ENCODE results near the gene PDLIM1. TPM values are rescaled to one million over a fixed set of nuclear protein-coding genes. Genes with fewer than 3 reads are reported as not detected.

The PDLIM1 gene
- total and polyA plus RNA-seq, 2 donors from 2014 or later, result 72.9 to 148 TPM

DNA sequence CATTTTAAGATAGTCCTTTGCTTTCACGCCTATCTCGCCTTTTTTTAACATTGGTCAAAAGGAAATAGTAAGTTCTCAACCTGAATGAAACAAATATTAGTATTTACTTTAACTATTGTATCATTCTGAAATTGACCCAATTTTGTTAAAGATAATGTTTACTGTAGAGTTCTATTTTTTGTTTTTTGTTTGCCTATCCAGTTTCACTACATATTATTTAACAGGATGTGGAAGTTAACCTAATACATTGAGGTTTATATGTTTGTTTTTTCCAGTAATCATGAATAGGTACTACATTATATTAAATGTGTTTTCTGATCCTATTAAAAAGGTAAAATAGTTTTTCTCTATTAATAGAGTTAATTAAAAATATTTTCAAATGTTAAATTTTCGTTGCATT is 70.3 kb downstream of the PDLIM1 start:
- no peak for DNase-seq
- Histone ChIP-seq H3K9me3 (ENCODE audit: control insufficient read depth in 2 of 3, insufficient read depth in 1 of 3, low read length in 3 of 3) (no peaks in the 10 kb centered on the region), H3K9ac (ENCODE audit: low read length in 3 of 3) (no peak overlapping the region), H3K4me1 (ENCODE audit: control insufficient read depth in 2 of 3, insufficient read depth in 2 of 3, low read depth in 1 of 3, low read length in 3 of 3) (no peaks in the 10 kb centered on the region), H3K4me3 (ENCODE audit: low read length in 3 of 3) (no peak overlapping the region), H3K36me3 (ENCODE audit: control insufficient read depth in 2 of 3, insufficient read depth in 3 of 3, low read length in 3 of 3) (no peaks in the 10 kb centered on the region), H3K27ac (ENCODE audit: low read depth in 2 of 2, low read length in 2 of 2) (no peak overlapping the region), H3K27me3 (ENCODE audit: control insufficient read depth, insufficient read depth, low read length) (no peaks in the 10 kb centered on the region)
- FAIRE-seq, result peak; percentile 91
- intact Hi-C loops (cut with DNase I), result no loop called here
- TF ChIP-seq, protein P1, sequence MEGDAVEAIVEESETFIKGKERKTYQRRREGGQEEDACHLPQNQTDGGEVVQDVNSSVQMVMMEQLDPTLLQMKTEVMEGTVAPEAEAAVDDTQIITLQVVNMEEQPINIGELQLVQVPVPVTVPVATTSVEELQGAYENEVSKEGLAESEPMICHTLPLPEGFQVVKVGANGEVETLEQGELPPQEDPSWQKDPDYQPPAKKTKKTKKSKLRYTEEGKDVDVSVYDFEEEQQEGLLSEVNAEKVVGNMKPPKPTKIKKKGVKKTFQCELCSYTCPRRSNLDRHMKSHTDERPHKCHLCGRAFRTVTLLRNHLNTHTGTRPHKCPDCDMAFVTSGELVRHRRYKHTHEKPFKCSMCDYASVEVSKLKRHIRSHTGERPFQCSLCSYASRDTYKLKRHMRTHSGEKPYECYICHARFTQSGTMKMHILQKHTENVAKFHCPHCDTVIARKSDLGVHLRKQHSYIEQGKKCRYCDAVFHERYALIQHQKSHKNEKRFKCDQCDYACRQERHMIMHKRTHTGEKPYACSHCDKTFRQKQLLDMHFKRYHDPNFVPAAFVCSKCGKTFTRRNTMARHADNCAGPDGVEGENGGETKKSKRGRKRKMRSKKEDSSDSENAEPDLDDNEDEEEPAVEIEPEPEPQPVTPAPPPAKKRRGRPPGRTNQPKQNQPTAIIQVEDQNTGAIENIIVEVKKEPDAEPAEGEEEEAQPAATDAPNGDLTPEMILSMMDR (IDR thresholded peaks at IDR 0.05; ENCODE audit: borderline replicate concordance, extremely low read depth, insufficient read depth), result no peak

DNA sequence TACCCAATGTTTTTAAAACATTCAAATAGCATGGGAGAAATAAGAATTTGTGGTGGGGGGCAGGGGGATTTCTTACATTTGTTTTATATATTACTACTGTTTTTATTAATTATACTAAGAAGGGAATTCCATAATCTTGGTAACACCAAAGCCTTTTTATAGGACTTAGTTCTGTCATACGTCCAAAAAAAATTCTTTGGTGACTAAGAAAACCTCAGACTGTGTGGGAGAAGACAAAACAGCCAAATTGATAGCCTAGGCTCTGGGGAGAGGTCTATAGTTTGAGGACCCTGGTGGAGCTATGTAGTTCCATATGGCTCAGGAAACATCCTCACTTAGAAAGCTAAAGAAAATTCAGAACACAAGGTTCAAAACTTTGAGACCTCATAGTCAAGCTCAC is 73.3 kb downstream of the PDLIM1 start:
- Histone ChIP-seq H3K27ac (ENCODE audit: low read depth in 2 of 2, low read length in 2 of 2) (no peak overlapping the region), H3K4me3 (ENCODE audit: low read length in 3 of 3) (no peak overlapping the region), H3K9ac (ENCODE audit: low read length in 3 of 3) (no peak overlapping the region), H3K27me3 (ENCODE audit: control insufficient read depth, insufficient read depth, low read length) (no peaks in the 10 kb centered on the region), H3K9me3 (ENCODE audit: control insufficient read depth in 2 of 3, insufficient read depth in 1 of 3, low read length in 3 of 3) (no peaks in the 10 kb centered on the region), H3K36me3 (ENCODE audit: control insufficient read depth in 2 of 3, insufficient read depth in 3 of 3, low read length in 3 of 3) (no peaks in the 10 kb centered on the region), H3K4me1 (ENCODE audit: control insufficient read depth in 2 of 3, insufficient read depth in 2 of 3, low read depth in 1 of 3, low read length in 3 of 3) (no peaks in the 10 kb centered on the region)
- DNase-seq (no peak), FAIRE-seq (no peak)
- TF ChIP-seq, protein P1 (IDR thresholded peaks at IDR 0.05; ENCODE audit: borderline replicate concordance, extremely low read depth, insufficient read depth), result no peak
- intact Hi-C loops (cut with DNase I), result no loop called here

DNA sequence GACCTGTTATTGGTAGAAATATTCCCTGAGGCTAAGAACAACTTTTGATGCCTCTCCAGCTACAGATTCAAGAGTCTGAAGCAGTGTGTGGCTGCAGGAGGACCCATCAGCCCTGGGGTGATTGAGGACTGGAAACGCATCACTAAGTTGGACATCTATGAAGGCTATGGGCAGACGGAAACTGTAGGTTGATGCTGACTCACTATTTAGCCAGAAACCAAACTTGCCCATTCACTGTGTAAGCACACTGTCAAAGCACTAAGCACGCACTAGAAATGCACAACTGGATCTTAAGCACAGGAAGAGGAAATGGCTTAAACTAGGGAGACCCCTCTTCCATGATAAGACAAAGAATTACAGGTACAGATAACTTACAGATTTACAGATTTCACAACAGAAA is 76.0 kb downstream of the PDLIM1 start:
- Histone ChIP-seq H3K9me3 (ENCODE audit: control insufficient read depth in 2 of 3, insufficient read depth in 1 of 3, low read length in 3 of 3) (no peaks in the 10 kb centered on the region), H3K4me3 (ENCODE audit: low read length in 3 of 3) (no peak overlapping the region), H3K9ac (ENCODE audit: low read length in 3 of 3) (no peak overlapping the region), H3K4me1 (ENCODE audit: control insufficient read depth in 2 of 3, insufficient read depth in 2 of 3, low read depth in 1 of 3, low read length in 3 of 3) (no peaks in the 10 kb centered on the region), H3K27ac (ENCODE audit: low read depth in 2 of 2, low read length in 2 of 2) (no peak overlapping the region), H3K27me3 (ENCODE audit: control insufficient read depth, insufficient read depth, low read length) (no peaks in the 10 kb centered on the region), H3K36me3 (ENCODE audit: control insufficient read depth in 2 of 3, insufficient read depth in 3 of 3, low read length in 3 of 3) (no peaks in the 10 kb centered on the region)
- TF ChIP-seq, protein P1 (IDR thresholded peaks at IDR 0.05; ENCODE audit: borderline replicate concordance, extremely low read depth, insufficient read depth), result no peak
- FAIRE-seq, result no peak
- no peak for DNase-seq
- intact Hi-C loops (cut with DNase I), result no loop called here

DNA sequence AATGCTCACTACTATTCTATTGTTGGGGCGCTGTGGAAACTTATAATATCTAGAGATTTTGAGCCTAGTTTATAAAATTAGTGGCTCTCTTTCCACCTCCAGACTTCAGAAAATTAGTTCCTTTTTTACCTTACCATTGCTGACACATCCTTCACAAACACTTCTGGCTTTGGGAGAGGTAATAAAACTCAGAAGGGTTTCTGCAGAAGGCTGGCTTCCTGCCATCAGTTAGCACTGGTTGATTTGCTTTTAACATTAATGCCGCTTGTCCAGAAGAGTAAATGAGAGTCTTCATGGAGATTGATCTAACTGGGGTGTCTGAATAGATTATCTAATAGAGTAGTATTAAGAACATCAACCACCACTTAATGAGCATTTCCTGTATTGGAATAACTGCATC is 76.4 kb downstream of the PDLIM1 start:
- TF ChIP-seq, protein P1 (IDR thresholded peaks at IDR 0.05; ENCODE audit: borderline replicate concordance, extremely low read depth, insufficient read depth), result no peak
- intact Hi-C loops (cut with DNase I), result no loop called here
- FAIRE-seq (no peak), DNase-seq (peak in 1 of 5 donors; percentile 18)
- no peaks in the 10 kb centered on the region for H3K9me3 ChIP-seq (ENCODE audit: control insufficient read depth in 2 of 3, insufficient read depth in 1 of 3, low read length in 3 of 3)
- no peaks in the 10 kb centered on the region for H3K4me1 ChIP-seq (ENCODE audit: control insufficient read depth in 2 of 3, insufficient read depth in 2 of 3, low read depth in 1 of 3, low read length in 3 of 3)
- no peak overlapping the region for H3K9ac ChIP-seq (ENCODE audit: low read length in 3 of 3)
- no peak overlapping the region for H3K27ac ChIP-seq (ENCODE audit: low read depth in 2 of 2, low read length in 2 of 2)
- no peaks in the 10 kb centered on the region for H3K27me3 ChIP-seq (ENCODE audit: control insufficient read depth, insufficient read depth, low read length)
- H3K4me3 ChIP-seq (ENCODE audit: low read length in 3 of 3), result no peak overlapping the region
- H3K36me3 ChIP-seq (ENCODE audit: control insufficient read depth in 2 of 3, insufficient read depth in 3 of 3, low read length in 3 of 3), result no peaks in the 10 kb centered on the region

Measured in kidney (tissue), 14 donors.